Gastrocnemius medialis (tissue), 4 donors: ENCODE measurements around the gene GAS6.

ENCODE experiments used
- POLR2A ChIP-seq, 2 donors: fragments of 450-650 bp; IDR thresholded peaks; one replicate each; pipeline ENCODE4 v1.6.1; 2017; ENCODE audit warnings: antibody characterized with exemption in 2 of 2, mild to moderate bottlenecking in 2 of 2, moderate library complexity in 2 of 2
- TF ChIP-seq, protein P1 (sequence below), 5 experiments: fragments of 450-650 bp in 3 of 5; fragments of 200-600 bp in 2 of 5; sonication (generic) in 2 of 5; IDR thresholded peaks in 4 of 5; conservative IDR thresholded peaks in 1 of 5; 1 replicate in 4 of 5; 2 replicates in 1 of 5; pipeline ENCODE4 v1.5.1; 2016 to 2019; ENCODE audit warnings: antibody characterized with exemption in 5 of 5, mild to moderate bottlenecking in 3 of 5, moderate library complexity in 3 of 5

DNA sequence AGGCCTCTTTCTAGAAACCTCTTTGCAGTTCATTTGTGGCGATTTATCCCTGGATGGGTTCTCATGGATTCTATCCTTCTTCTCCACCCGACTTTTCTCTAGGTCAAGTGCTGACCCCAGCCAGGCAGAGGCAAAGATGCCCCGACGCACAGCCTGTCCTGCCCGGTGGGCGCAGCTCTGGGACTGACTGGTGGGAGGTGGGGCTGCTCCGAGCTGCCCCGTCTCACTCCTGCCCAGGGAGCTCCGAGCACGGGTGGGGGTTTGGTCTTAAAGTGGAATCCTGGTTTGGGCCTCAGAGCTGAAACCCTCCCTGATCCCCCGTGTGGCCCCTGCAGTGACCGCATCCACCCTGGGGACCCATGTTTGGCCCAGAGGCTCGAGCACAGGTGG lies 44.5 kb downstream of the GAS6 start:
- TF ChIP-seq, protein P1, sequence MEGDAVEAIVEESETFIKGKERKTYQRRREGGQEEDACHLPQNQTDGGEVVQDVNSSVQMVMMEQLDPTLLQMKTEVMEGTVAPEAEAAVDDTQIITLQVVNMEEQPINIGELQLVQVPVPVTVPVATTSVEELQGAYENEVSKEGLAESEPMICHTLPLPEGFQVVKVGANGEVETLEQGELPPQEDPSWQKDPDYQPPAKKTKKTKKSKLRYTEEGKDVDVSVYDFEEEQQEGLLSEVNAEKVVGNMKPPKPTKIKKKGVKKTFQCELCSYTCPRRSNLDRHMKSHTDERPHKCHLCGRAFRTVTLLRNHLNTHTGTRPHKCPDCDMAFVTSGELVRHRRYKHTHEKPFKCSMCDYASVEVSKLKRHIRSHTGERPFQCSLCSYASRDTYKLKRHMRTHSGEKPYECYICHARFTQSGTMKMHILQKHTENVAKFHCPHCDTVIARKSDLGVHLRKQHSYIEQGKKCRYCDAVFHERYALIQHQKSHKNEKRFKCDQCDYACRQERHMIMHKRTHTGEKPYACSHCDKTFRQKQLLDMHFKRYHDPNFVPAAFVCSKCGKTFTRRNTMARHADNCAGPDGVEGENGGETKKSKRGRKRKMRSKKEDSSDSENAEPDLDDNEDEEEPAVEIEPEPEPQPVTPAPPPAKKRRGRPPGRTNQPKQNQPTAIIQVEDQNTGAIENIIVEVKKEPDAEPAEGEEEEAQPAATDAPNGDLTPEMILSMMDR (IDR thresholded peaks at IDR 0.05 in 4 of 5, conservative IDR thresholded peaks at IDR 0.05 in 1 of 5) = no peak
- TF ChIP-seq POLR2A (IDR thresholded peaks at IDR 0.05) = no peak
